ENCODE data around the gene TMCC3. TPM values are rescaled to one million over a fixed set of nuclear protein-coding genes. Genes with fewer than 3 reads are reported as not detected.
"Not testable (repeated sequence)": the region's sequence is repeated elsewhere in the genome, so short reads cannot be mapped to it uniquely, and the experiment has no call there.

Gene TMCC3, protein sequence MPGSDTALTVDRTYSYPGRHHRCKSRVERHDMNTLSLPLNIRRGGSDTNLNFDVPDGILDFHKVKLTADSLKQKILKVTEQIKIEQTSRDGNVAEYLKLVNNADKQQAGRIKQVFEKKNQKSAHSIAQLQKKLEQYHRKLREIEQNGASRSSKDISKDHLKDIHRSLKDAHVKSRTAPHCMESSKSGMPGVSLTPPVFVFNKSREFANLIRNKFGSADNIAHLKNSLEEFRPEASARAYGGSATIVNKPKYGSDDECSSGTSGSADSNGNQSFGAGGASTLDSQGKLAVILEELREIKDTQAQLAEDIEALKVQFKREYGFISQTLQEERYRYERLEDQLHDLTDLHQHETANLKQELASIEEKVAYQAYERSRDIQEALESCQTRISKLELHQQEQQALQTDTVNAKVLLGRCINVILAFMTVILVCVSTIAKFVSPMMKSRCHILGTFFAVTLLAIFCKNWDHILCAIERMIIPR
- total RNA-seq: 10 to 100 TPM; 40.8 to 97.2 (median 92.0) TPM
- long read RNA-seq, donor 1, full-length matches to known transcripts: 18 of 47 reads
- long read RNA-seq, donor 1, partial matches to known transcripts: 4 of 47 reads
- long read RNA-seq, donor 1, other reads (novel, unspliced or antisense): 25 of 47 reads
- long read RNA-seq, donor 2, full-length matches to known transcripts: 7 of 32 reads
- long read RNA-seq, donor 2, partial matches to known transcripts: 1 of 32 reads
- long read RNA-seq, donor 2, other reads (novel, unspliced or antisense): 24 of 32 reads

DNA sequence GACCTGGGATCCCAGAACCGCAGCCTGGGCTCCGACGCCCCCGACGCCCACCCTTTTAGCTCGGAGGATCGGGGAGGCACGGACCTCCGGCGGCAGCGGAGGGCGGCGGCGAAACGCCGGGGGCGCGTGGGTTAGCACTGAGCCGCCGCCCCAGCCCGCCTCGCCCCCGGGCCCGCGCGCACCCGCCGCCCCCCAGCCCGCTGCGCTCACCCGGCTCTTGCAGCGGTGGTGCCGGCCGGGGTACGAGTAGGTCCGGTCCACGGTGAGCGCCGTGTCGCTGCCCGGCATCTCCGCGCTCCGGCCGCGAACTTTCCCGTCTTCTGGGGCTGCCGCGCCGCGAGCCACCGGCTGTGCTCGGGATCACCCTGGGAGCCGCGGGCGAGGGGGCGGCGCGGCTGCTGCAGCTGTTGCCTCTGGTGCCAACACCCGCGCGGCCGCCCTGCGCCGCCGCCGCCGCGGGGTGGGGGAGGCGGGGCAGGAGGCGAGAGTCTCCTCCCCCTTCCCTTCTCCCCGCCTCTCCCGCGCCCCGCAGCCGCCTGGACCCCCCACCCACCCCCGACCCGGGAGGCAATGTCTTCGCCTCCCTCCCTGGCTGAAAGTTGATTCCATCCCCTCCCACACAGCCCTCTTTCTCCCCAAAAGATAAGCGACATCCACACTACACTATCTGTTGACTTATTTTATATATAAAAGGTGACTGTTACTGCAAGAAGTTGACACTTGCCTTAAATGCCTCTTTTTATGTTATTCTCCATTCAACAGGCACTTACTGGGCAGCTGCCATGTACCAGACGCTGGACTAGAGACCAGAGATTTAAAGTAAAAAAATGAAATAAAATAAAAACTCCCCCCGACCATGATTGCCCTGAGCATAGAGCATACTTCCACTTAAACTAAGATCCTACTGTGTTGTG is at the start of gene TMCC3:
TMCC3 (minus strand) TSS at position 415 of the 914 bp plus-strand sequence; CDS start at position 288, 127 bp downstream.
- DNase-seq: peak; percentile 73 to 79 (median 73)
- Histone ChIP-seq H3K4me3 (peak within 1 kb of the TSS; percentile 84), H3K4me1 (ENCODE audit: low read depth) (peaks cover 10% of the 10 kb centered on the region), H3K9me3 (no peaks in the 10 kb centered on the region), H3K36me3 (ENCODE audit: low read depth) (no peaks in the 10 kb centered on the region)
- TF ChIP-seq, protein P1, sequence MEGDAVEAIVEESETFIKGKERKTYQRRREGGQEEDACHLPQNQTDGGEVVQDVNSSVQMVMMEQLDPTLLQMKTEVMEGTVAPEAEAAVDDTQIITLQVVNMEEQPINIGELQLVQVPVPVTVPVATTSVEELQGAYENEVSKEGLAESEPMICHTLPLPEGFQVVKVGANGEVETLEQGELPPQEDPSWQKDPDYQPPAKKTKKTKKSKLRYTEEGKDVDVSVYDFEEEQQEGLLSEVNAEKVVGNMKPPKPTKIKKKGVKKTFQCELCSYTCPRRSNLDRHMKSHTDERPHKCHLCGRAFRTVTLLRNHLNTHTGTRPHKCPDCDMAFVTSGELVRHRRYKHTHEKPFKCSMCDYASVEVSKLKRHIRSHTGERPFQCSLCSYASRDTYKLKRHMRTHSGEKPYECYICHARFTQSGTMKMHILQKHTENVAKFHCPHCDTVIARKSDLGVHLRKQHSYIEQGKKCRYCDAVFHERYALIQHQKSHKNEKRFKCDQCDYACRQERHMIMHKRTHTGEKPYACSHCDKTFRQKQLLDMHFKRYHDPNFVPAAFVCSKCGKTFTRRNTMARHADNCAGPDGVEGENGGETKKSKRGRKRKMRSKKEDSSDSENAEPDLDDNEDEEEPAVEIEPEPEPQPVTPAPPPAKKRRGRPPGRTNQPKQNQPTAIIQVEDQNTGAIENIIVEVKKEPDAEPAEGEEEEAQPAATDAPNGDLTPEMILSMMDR (IDR thresholded peaks at IDR 0.05): no peak
- ATAC-seq: peak; percentile 89
- intact Hi-C loops (cut with DNase I, micrococcal nuclease): no loop called here

DNA sequence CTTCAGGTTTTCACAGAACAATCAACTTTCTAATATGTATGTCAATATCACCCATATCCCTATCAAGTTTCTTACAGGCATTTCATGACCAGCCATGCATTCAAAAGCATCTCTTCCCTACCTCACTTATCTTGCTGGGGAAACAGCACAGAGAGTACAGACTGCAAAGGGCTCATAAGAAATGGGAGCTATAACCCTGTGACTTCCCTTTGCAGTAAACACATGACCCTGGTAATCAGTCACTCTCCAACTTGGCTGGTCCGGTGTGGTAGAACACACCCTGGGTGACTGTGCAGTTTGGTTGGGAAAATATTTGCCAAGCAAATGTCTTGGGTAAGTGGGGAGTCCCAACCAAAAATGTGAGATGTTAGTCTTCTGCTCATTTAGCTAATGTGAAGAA is 49.4 kb upstream of the TMCC3 start:
- DNase-seq (no peak), ATAC-seq (peak; percentile 87)
- H3K4me3 ChIP-seq: no peak overlapping the region
- H3K36me3 ChIP-seq (ENCODE audit: low read depth): no peaks in the 10 kb centered on the region
- no peaks in the 10 kb centered on the region for H3K9me3 ChIP-seq
- intact Hi-C loops (cut with DNase I, micrococcal nuclease): no loop called here
- peaks cover 2% of the 10 kb centered on the region for H3K4me1 ChIP-seq (ENCODE audit: low read depth)
- TF ChIP-seq, protein P1 (IDR thresholded peaks at IDR 0.05): no peak

DNA sequence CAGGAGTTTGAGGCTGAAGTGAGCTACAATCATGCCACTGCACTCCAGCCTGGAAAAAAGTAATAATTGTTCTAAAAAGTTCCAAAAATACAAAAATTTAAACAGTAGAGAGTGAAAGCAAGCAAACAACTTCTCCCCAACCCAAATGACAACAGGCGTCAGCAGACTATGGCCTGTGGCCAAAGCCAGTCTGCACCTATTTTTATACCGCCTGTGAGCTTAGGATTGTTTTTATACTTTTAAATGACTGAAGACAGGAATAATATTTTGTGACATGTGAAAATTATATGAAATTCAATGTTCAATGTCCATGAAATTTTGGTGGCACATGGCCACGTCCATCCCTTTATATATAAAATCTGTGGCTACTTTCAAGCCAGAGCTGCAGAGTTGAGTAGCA is 48.2 kb upstream of the TMCC3 start:
- TF ChIP-seq, protein P1 (IDR thresholded peaks at IDR 0.05): no peak
- ATAC-seq (no peak), DNase-seq (no peak)
- Histone ChIP-seq H3K4me3 (no peak overlapping the region), H3K36me3 (ENCODE audit: low read depth) (no peaks in the 10 kb centered on the region), H3K9me3 (no peaks in the 10 kb centered on the region), H3K4me1 (ENCODE audit: low read depth) (no peaks in the 10 kb centered on the region)
- intact Hi-C loops (cut with DNase I, micrococcal nuclease): no loop called here

DNA sequence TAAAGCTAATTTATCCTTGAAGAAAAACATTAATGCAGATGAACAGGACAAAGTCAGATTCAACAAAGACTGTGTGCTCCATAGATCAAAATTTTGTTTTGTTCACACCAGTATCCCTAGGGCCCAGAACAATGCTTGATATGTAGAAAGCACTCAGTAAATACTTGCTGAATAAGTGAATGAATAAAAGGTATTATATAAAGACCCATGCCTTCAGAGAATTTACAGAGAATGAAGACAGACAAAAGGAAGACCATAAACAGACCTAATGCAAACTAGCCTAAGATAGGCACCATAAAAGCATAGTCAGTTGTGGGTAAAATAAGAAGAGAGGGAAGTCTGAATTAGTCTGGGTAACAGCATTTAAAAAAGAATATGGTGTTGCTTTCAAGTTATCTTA is 47.3 kb upstream of the TMCC3 start:
- Histone ChIP-seq H3K4me3 (no peak overlapping the region), H3K36me3 (ENCODE audit: low read depth) (no peaks in the 10 kb centered on the region), H3K4me1 (ENCODE audit: low read depth) (no peaks in the 10 kb centered on the region), H3K9me3 (no peaks in the 10 kb centered on the region)
- DNase-seq (no peak), ATAC-seq (no peak)
- intact Hi-C loops (cut with DNase I, micrococcal nuclease): no loop called here
- TF ChIP-seq, protein P1 (IDR thresholded peaks at IDR 0.05): no peak

DNA sequence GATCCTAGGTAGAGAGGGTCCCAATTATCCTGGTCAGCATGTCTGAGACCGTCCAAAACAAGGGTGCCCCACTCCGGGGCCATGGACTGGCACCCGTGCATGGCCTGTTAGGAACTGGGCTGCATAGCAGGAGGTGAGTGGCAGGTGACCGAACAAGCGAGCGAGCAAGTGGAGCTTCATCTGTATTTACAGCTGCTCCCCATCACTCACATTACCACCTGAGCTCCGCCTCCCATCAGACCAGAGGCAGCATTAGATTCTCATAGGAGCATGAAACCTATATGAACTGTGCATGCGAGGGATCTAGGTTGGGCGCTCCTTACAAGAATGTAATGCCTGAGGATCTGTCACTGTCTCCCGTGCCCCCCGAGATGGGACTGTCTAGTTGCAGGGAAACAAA is 44.4 kb upstream of the TMCC3 start:
- ATAC-seq (no peak), DNase-seq (no peak)
- no peaks in the 10 kb centered on the region for H3K4me1 ChIP-seq (ENCODE audit: low read depth)
- no peaks in the 10 kb centered on the region for H3K36me3 ChIP-seq (ENCODE audit: low read depth)
- TF ChIP-seq, protein P1 (IDR thresholded peaks at IDR 0.05): no peak
- intact Hi-C loops (cut with DNase I, micrococcal nuclease): no loop called here
- H3K4me3 ChIP-seq: no peak overlapping the region
- no peaks in the 10 kb centered on the region for H3K9me3 ChIP-seq

DNA sequence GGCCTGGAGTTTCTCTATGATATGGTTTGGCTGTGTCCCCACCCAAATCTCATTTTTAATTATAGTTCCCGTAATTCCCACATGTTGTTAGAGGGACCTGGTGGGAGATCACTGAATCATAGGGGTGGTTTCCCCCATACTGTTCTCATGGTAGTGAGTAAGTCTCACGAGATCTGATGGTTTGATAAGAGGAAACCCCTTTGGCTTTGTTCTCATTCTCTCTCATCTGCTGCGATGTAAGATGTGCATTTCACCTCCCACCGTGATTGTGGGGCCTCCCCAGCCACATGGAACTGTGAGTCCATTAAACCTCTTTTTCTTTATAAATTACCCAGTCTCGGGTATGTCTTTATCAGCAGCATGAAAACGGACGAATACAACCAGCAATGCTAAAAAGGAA is 42.5 kb upstream of the TMCC3 start:
- intact Hi-C loops (cut with DNase I, micrococcal nuclease); ATAC-seq; H3K4me3 ChIP-seq; H3K9me3 ChIP-seq; DNase-seq; H3K4me1 ChIP-seq (ENCODE audit: low read depth); H3K36me3 ChIP-seq (ENCODE audit: low read depth): not testable (repeated sequence)

All from mucosa of descending colon (tissue), 3 donors.